GM10266 (cell line): ENCODE data around the gene SLC35F3.

Experiments
- DNase-seq: peaks from one replicate; pipeline ENCODE4 v3.0.0; 2012; ENCODE audit errors: extremely low spot score
- TF ChIP-seq, protein P1 (sequence below): IDR thresholded peaks from 2 replicates; pipeline ENCODE4 v1.5.1; 2012; ENCODE audit warnings: mild to moderate bottlenecking, low read depth; ENCODE audit not compliant: control insufficient read depth, insufficient read depth; ENCODE audit errors: missing control alignments

Gene SLC35F3

GRCh38 chr1:234279021-234279420 is 374.5 kb downstream of the SLC35F3 start:
- TF ChIP-seq, protein P1, sequence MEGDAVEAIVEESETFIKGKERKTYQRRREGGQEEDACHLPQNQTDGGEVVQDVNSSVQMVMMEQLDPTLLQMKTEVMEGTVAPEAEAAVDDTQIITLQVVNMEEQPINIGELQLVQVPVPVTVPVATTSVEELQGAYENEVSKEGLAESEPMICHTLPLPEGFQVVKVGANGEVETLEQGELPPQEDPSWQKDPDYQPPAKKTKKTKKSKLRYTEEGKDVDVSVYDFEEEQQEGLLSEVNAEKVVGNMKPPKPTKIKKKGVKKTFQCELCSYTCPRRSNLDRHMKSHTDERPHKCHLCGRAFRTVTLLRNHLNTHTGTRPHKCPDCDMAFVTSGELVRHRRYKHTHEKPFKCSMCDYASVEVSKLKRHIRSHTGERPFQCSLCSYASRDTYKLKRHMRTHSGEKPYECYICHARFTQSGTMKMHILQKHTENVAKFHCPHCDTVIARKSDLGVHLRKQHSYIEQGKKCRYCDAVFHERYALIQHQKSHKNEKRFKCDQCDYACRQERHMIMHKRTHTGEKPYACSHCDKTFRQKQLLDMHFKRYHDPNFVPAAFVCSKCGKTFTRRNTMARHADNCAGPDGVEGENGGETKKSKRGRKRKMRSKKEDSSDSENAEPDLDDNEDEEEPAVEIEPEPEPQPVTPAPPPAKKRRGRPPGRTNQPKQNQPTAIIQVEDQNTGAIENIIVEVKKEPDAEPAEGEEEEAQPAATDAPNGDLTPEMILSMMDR, result no peak
- DNase-seq, result no peak

DNA sequence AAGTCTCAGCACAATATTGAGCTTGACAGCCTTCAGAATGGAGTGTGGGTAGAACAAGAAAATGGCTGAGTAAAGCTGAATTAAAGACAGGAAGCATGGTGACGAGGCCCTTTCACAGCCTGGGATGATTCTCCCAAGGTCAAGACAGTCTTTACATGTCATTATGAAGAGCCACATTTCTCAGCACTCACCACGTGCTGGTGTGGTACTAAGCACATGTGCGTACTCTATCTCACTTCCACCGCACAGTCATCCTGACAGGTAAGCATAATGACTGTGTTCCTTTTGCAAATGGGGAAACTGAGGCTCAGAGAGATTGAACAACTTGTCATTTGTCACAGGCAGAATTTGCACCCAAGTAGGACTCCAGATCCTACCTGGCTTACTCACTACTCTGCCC is 376.0 kb downstream of the SLC35F3 start:
- TF ChIP-seq, protein P1, result no peak
- no peak for DNase-seq

GRCh38 chr1:234281826-234282489 is 377.5 kb downstream of the SLC35F3 start:
- DNase-seq, result no peak
- TF ChIP-seq, protein P1, result no peak

- TF ChIP-seq, protein P1, result no peak
- no peak for DNase-seq
Observed at GRCh38 chr1:234286206-234286605, 381.7 kb downstream of the SLC35F3 start.

- no peak for DNase-seq
- TF ChIP-seq, protein P1, result no peak
Observed at GRCh38 chr1:234288946-234289345, 384.5 kb downstream of the SLC35F3 start.

GRCh38 chr1:234289538-234290305 is 385.2 kb downstream of the SLC35F3 start:
- no peak for DNase-seq
- TF ChIP-seq, protein P1, result no peak

- TF ChIP-seq, protein P1, result no peak
- DNase-seq, result no peak
Observed at GRCh38 chr1:234292011-234292410, 387.5 kb downstream of the SLC35F3 start.
